Body of pancreas (tissue), 4 donors: Measurements from ENCODE around the gene KIAA0586. TPM values are rescaled to one million over a fixed set of nuclear protein-coding genes. Genes with fewer than 3 reads are reported as not detected.

Experiments used
- ATAC-seq: fragments of 150-250 bp; one replicate; pipeline ENCODE4 v1.9.1; 2016
- DNase-seq, 4 donors: peaks; one replicate each; pipeline ENCODE4 v3.0.0-alpha.2; 2019
- H3K27ac ChIP-seq, 4 donors: fragments of 200-600 bp; sonication (generic); 1 replicate in 3 of 4; 2 replicates in 1 of 4; pipeline versions ENCODE4 v1.5.1 to v1.6.1; 2016 to 2019; ENCODE audit warnings: mild to moderate bottlenecking in 1 of 4, mixed read lengths in 1 of 4, moderate library complexity in 1 of 4
- H3K27me3 ChIP-seq, 2 donors: fragments of 200-600 bp; sonication (generic); one replicate each; pipeline ENCODE4 v1.6.0; 2016; ENCODE audit warnings: mild to moderate bottlenecking in 1 of 2
- H3K36me3 ChIP-seq, 2 donors: fragments of 200-600 bp; sonication (generic); replicated peaks in 1 of 2; 2 replicates each; pipeline ENCODE4 v1.5.1; 2016; ENCODE audit warnings: low read depth in 2 of 2; ENCODE audit not compliant: insufficient read depth in 1 of 2
- H3K4me1 ChIP-seq: fragments of 200-600 bp; sonication (generic); one replicate; pipeline ENCODE4 v1.6.0; 2016
- H3K4me3 ChIP-seq, 2 donors: fragments of 200-600 bp; sonication (generic); 1 replicate in 1 of 2; 2 replicates in 1 of 2; pipeline ENCODE4 v1.5.1; 2016 to 2019
- H3K9me3 ChIP-seq, 3 donors: fragments of 200-600 bp; sonication (generic); 1 replicate in 2 of 3; 2 replicates in 1 of 3; pipeline ENCODE4 v1.5.1; 2016
- POLR2A ChIP-seq, 3 donors: fragments of 450-650 bp; IDR thresholded peaks; one replicate each; pipeline ENCODE4 v1.6.1; 2016; ENCODE audit warnings: antibody characterized with exemption in 3 of 3, mild to moderate bottlenecking in 2 of 3
- WGBS, 2 donors: methylation state at CpG; one replicate each; pipeline ENCODE4 v1.1.5; 2017; 5-methylcytosine and 5-hydroxymethylcytosine counted together
- intact Hi-C: fragments of 100-400 bp; cut with DNase I; formaldehyde crosslinking; loops from one replicate; pipeline ENCODE4 v1.15.1; 2023
- total RNA-seq, 2 donors: library from RNA; depleted of rRNA; stranded (reverse); fragments of >200 nt; gene quantifications; one replicate each; pipeline ENCODE4 v1.1.0, GENCODE V29; 2016
- TF ChIP-seq, protein P1 (sequence below), 7 experiments: fragments of 450-650 bp in 4 of 7; fragments of 200-600 bp in 3 of 7; sonication (generic) in 3 of 7; IDR thresholded peaks; one replicate each; pipeline ENCODE4 v1.5.1; 2016 to 2019; ENCODE audit warnings: antibody characterized with exemption in 7 of 7

Gene KIAA0586
- total RNA-seq, 2 donors from 2014 or later: 9.2 to 20.0 TPM

DNA sequence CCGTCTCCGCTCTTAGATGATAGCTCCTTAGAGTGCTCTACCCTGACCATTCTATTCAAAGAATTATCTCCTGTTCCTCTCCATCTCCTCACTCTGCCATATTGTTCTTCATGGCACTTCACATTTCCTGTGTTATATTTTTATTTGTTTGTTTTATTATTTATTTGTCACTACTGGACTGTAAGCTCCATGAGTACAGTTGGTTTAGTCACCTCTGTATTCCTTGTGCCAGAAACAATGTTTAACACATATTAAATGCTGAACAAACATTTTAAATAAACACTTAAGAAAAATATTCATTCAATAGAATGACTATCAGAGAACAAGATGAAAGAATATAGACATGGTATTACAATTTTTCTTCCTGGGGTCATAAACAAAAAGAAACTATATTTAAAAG, 35.6 kb downstream of the KIAA0586 start:
- no peaks in the 10 kb centered on the region for H3K9me3 ChIP-seq
- DNase-seq (no peak), ATAC-seq (no peak)
- whole genome bisulfite sequencing, 2 donors: 96 to 100% methylated on average over 2 of the region's 2 CpGs
- no peak overlapping the region for H3K4me3 ChIP-seq
- H3K4me1 ChIP-seq: no peaks in the 10 kb centered on the region
- intact Hi-C loops: no loop called here
- H3K36me3 ChIP-seq: no peaks in the 10 kb centered on the region
- no peak overlapping the region for H3K27ac ChIP-seq
- TF ChIP-seq POLR2A (IDR thresholded peaks at IDR 0.05): no peak
- TF ChIP-seq, protein P1, sequence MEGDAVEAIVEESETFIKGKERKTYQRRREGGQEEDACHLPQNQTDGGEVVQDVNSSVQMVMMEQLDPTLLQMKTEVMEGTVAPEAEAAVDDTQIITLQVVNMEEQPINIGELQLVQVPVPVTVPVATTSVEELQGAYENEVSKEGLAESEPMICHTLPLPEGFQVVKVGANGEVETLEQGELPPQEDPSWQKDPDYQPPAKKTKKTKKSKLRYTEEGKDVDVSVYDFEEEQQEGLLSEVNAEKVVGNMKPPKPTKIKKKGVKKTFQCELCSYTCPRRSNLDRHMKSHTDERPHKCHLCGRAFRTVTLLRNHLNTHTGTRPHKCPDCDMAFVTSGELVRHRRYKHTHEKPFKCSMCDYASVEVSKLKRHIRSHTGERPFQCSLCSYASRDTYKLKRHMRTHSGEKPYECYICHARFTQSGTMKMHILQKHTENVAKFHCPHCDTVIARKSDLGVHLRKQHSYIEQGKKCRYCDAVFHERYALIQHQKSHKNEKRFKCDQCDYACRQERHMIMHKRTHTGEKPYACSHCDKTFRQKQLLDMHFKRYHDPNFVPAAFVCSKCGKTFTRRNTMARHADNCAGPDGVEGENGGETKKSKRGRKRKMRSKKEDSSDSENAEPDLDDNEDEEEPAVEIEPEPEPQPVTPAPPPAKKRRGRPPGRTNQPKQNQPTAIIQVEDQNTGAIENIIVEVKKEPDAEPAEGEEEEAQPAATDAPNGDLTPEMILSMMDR (IDR thresholded peaks at IDR 0.05): no peak
- no peaks in the 10 kb centered on the region for H3K27me3 ChIP-seq

DNA sequence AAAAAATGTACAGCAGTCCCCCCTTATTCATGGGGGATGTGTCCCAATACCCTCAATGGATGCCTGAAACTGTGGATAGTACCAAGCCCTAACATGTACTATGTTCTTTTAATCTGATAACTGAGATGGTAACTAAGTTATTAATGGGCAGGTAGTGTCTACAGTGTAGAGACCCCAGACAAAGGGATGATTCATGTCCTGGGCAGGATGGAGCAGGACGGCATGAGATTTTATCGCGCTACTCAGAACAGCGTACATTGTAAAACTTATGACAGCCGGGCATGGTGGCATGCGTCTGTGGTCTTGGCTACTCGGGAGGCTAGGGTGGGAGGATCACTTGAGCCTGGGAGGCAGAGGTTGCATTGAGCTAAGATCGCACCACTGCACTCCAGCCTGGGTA, 37.1 kb downstream of the KIAA0586 start:
- ATAC-seq (no peak), DNase-seq (no peak)
- Histone ChIP-seq H3K27ac (no peak overlapping the region), H3K9me3 (no peaks in the 10 kb centered on the region), H3K4me1 (no peaks in the 10 kb centered on the region), H3K36me3 (no peaks in the 10 kb centered on the region), H3K27me3 (no peaks in the 10 kb centered on the region), H3K4me3 (no peak overlapping the region)
- intact Hi-C loops: no loop called here
- 95 to 96% methylated on average over 8 of the region's 8 CpGs for WGBS, 2 donors
- TF ChIP-seq, protein P1 (IDR thresholded peaks at IDR 0.05): no peak
- no peak for TF ChIP-seq POLR2A (IDR thresholded peaks at IDR 0.05)

DNA sequence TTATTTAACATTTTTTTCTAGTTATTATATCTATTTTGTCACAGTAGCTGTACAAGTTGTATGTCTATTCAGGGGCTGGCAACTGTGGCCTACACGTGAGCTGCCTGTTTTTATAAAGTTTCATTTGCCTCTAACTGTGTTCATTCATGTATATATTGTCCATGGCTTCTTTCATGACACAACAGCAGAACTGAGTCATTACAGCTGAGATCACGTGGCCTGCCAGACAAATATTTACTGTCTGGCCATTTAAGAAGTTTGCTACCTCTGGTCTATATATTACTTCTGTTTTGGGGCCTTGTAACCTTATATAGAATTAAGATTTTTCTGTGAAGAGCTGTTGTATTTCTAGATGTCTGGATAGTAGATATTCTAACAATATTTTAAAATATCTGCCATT, 37.9 kb downstream of the KIAA0586 start:
- Histone ChIP-seq H3K27me3 (no peaks in the 10 kb centered on the region), H3K9me3 (no peaks in the 10 kb centered on the region), H3K4me1 (no peaks in the 10 kb centered on the region), H3K27ac (no peak overlapping the region), H3K36me3 (no peaks in the 10 kb centered on the region), H3K4me3 (no peak overlapping the region)
- TF ChIP-seq POLR2A (IDR thresholded peaks at IDR 0.05): no peak
- TF ChIP-seq, protein P1 (IDR thresholded peaks at IDR 0.05): no peak
- 80 to 84% methylated on average over 2 of the region's 2 CpGs for WGBS, 2 donors
- intact Hi-C loops: no loop called here
- ATAC-seq: no peak
- DNase-seq: no peak

DNA sequence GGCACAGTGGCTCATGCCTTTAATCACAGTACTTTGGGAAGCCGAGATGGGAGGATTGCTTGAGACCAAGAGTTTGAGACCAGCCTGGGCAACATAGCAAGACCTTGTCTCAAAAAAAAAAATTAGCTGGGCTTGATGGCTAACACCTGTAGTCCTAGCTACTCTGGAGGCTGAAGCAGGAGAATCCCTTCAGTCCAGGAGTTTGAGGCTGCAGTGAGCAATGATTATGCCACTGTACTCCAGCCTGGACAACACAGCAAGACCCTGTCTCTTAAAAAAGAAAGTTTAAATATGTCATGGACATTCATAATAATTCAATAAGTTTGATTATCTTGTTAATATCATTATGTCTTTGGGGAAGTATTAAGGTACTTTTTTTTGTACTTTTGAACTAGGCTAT, 38.9 kb downstream of the KIAA0586 start:
- Histone ChIP-seq H3K9me3 (no peaks in the 10 kb centered on the region), H3K36me3 (no peaks in the 10 kb centered on the region), H3K27me3 (no peaks in the 10 kb centered on the region), H3K27ac (no peak overlapping the region), H3K4me1 (no peaks in the 10 kb centered on the region), H3K4me3 (no peak overlapping the region)
- intact Hi-C loops: no loop called here
- 89 to 100% methylated on average over 1 of the region's 1 CpG for WGBS, 2 donors
- DNase-seq: no peak
- TF ChIP-seq, protein P1 (IDR thresholded peaks at IDR 0.05): no peak
- no peak for TF ChIP-seq POLR2A (IDR thresholded peaks at IDR 0.05)
- ATAC-seq: no peak

DNA sequence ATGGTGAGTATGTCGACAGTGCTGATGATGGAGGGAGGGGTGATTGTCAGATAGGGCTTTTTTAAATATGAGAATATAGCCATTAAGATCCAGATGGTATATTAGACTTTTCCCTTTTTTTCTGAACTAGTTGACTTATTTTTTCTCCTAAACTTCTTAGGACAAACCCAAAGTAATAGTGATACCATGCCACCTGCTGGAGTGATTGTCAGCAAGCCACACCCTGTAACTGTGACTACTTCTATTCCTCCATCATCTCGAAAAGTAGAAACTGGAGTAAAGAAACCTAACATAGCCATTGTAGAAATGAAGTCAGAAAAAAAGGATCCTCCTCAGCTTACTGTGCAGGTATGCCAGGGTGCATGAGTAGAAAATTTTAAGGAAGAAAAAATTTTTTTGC, 40.1 kb downstream of the KIAA0586 start:
- no peak overlapping the region for H3K27ac ChIP-seq
- no peaks in the 10 kb centered on the region for H3K9me3 ChIP-seq
- H3K4me3 ChIP-seq: no peak overlapping the region
- intact Hi-C loops: no loop called here
- no peak for DNase-seq
- WGBS, 2 donors: 96 to 97% methylated on average over 2 of the region's 2 CpGs
- H3K27me3 ChIP-seq: no peaks in the 10 kb centered on the region
- H3K4me1 ChIP-seq: no peaks in the 10 kb centered on the region
- no peaks in the 10 kb centered on the region for H3K36me3 ChIP-seq
- no peak for ATAC-seq
- no peak for TF ChIP-seq POLR2A (IDR thresholded peaks at IDR 0.05)
- TF ChIP-seq, protein P1 (IDR thresholded peaks at IDR 0.05): no peak
